ENCODE results near the gene EXOC1.
"Not testable (repeated sequence)": the region's sequence is repeated elsewhere in the genome, so short reads cannot be mapped to it uniquely, and the experiment has no call there.

The EXOC1 gene, protein sequence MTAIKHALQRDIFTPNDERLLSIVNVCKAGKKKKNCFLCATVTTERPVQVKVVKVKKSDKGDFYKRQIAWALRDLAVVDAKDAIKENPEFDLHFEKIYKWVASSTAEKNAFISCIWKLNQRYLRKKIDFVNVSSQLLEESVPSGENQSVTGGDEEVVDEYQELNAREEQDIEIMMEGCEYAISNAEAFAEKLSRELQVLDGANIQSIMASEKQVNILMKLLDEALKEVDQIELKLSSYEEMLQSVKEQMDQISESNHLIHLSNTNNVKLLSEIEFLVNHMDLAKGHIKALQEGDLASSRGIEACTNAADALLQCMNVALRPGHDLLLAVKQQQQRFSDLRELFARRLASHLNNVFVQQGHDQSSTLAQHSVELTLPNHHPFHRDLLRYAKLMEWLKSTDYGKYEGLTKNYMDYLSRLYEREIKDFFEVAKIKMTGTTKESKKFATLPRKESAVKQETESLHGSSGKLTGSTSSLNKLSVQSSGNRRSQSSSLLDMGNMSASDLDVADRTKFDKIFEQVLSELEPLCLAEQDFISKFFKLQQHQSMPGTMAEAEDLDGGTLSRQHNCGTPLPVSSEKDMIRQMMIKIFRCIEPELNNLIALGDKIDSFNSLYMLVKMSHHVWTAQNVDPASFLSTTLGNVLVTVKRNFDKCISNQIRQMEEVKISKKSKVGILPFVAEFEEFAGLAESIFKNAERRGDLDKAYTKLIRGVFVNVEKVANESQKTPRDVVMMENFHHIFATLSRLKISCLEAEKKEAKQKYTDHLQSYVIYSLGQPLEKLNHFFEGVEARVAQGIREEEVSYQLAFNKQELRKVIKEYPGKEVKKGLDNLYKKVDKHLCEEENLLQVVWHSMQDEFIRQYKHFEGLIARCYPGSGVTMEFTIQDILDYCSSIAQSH

DNA sequence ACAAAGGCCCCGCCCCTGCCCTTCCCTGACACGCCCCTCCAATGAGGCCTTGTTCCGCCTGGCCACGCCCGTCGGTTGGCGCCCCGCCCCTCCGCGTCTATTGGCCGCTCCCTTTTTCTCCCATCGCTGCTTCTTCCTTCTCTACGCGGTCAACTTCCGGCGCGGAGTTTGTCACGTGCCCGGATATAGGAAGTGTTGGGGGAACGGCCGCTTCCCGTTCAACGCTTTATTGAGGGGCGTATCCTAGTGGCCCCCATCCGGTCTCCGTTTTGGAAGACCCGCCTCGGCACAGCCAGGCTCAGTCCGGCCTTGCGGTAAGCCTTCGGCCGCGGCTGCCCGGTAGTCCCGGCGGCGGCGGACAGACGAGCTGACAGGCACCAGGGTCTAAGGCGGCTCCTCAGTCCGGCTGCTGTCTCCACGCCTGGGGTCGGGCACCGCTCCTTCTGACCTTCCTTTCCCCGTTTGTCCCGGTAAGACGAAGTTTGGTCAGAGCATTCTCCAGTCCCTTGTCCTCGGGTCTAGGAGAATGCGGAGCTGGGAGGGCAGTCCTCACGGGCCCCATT, at the start of gene EXOC1:
Gene EXOC1 (plus strand): TSS at position 165 of the 563 bp plus-strand sequence. CDS start 4,676 bp downstream, outside the sequence.
- peak; percentile 92 to 94 for DNase-seq (ENCODE audit: low read depth in 2 of 2)

DNA sequence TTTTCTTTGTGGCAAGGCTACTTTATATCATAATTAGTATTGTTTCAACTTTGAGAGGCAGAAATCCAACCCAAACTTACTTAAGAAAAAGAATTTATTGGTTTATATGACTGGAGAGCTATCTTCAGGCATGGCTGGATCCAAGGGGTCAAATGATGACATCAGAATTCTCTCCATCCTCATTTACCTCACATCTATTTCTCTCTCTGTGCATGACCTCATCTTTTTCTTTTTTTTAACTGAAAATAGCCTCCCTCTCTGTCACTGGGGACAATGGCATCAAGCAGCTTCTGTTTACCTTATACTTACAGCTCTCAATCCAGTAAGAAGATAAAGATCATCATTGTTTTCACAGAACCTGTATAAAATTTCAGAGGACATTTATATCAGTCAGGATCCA, 45.9 kb upstream of the EXOC1 start:
- DNase-seq (ENCODE audit: low read depth in 2 of 2), result no peak

DNA sequence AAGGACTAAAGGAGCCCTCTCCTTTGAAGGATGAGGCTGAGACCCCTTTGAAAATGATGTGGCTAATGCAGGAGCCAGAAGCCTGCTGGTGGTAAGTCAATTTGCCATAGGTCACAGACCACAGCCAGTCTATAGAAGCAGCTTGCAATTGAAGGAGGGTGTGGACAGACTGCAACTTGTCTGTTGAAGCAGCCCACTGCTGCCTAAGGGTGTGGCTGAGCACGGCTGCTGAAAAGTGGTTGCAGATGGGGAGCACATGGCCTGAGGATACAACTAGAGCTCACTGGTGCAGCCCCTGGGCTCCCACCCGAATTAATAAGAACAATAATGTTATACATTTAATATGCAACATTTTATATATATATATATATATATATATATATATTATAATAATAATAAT, 45.3 kb upstream of the EXOC1 start:
- DNase-seq (ENCODE audit: low read depth in 2 of 2), result no peak

DNA sequence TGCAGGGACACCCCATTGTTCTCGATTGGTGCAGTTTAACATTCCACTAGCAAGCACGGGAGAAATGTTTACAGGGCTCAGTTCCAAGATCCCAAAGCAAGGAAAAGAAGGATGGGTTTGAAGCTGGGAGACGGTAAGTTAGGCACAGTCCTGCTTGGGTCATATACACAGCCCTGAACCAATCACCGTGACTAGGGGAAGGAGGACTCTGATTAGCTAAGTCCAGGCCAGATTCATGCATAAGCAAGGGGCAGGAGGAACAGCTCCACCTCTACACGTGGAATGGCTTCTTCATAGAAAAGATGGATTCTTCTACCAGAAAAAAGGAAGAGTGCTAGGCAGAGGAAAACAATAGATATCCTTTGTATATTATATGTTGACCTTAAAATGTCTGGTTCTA, 44.8 kb upstream of the EXOC1 start:
- no peak for DNase-seq (ENCODE audit: low read depth in 2 of 2)

DNA sequence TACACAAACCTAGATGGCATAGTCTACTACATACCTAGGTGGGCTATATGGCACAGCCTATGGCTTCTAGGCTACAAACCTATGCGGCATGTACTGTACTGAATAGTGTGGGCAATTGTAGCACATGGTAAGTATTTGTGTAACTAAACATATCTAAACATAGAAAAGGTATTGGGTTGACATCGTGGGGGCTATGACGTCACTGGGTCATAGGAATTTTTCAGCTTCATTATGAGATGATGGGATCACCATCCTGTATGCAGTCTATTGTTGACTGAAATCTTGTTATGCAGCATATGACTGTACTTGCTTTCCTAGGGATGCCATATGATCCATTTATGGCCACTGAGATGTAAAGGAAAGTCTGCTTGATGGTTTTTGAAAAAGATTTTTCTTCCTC, 35.8 kb upstream of the EXOC1 start:
- no peak for DNase-seq (ENCODE audit: low read depth in 2 of 2)

DNA sequence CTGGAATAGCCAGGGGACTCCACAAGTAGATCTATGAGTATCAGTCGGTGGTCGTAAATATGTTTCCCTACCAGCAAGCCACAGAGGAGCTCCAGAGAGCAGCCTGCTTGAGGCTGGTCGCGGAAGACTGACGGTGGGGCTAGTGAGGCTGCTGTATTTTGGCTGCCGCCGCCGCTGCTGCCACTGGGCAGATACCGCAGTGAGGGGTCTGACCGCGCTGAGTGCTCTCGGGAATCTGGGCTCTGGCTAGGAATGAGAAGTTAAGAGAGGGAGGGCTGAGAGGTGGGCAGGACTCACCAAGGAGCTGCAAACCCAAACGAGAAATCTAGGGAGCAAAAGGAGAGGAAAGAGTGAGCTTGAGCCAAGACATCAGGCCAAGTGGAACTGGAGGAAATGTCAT, 33.8 kb upstream of the EXOC1 start, which contains the start of gene EXOC1L:
Gene EXOC1L (plus strand): TSS at position 157 of the 400 bp plus-strand sequence. CDS start 237 bp downstream, at position 394.
- DNase-seq (ENCODE audit: low read depth in 2 of 2), result peak in 1 of 2 experiments; percentile 1

DNA sequence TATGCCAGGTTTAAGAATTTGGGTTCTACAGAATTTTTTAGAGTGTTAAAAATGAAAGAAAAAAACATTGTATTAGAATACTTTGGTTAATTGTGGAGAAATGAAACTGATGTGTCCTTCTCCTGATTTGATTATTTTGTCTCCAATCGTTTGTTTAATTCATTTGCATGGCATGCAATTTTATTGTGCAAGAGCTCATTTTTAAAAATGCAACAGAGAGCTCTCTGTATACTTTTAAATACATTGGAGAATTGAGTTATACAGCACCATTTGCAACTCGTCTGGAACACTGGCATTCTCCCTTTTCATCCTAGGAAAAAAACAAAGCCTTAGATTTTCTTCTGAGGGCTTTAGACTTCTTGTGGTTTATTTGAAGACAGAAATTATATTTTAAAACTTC, 33.2 kb upstream of the EXOC1 start:
- no peak for DNase-seq (ENCODE audit: low read depth in 2 of 2)

DNA sequence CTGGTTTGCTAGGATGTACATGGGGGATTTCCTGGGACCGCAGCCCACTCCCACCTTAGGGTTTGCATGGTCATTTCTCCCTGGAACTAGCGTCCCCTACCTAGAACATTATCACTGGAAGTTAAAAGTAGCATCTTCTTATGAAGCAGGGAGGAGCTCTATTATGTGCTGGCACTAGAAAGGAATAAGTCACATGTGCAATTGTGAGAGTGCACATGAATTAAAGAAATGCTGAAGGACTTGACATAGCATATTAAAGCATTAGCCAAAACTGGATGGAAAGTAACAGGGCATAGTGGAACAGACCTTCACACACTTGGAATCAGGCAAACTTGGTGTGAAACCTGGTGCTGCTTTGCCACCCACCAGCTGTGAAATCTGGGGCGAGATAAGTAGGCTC, 31.1 kb upstream of the EXOC1 start:
- DNase-seq (ENCODE audit: low read depth in 2 of 2), result no peak

DNA sequence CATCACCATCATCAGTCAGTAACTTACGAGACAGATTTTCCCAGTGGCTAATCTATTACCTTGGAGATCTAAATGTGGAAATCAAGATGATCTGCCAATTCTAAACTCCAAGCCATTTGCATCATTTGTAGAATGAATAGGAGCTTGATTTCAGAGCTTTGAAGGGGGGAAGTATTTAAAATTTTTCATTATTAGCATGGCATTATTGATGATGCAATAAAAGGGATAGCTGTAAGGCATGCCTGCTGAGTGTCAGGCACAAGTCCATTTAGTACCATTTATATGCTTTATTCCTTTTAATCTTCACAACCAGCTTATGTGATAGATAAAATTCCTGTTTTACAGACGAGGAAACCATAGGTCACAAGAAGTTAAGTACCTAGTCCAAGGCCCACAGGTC, 28.6 kb upstream of the EXOC1 start:
- DNase-seq (ENCODE audit: low read depth in 2 of 2), result no peak

DNA sequence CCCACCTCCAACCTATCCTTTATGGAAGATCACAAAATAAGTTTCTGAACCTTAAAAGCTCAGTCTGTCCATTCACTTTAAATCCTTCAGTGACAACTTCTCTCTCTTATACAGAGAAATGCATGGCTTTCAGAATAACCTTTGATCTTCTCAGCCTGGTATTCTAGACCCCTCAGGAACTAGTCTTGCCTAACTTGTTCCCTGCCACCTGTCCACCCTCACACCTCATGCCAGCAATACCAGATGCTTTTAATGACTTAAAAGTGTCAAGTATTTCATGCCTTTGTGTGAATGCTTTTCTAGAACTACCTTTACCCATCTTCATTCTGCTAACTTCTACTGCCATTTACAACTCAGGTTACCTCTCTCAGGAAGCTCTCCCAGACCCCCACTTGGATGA, 26.5 kb upstream of the EXOC1 start:
- DNase-seq (ENCODE audit: low read depth in 2 of 2), result no peak

DNA sequence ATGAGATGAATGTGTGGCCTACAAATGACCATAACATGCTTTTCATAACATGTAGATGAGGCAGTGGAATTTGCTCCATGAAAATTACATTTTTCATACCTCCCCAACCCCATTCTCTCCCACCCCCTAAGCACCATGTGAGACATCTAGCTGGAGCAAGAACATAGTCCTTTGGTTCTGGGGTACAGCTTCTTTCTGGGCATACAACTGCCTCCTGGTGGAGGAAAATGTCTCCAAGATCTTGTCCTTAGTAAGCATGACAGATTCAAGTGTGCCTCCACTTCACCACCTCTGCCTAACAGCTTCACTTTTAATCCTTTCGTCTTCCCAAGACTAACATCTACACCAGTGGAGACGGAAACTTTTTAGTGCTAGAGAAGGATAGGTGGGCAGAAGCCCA, 25.9 kb upstream of the EXOC1 start:
- DNase-seq (ENCODE audit: low read depth in 2 of 2), result no peak

DNA sequence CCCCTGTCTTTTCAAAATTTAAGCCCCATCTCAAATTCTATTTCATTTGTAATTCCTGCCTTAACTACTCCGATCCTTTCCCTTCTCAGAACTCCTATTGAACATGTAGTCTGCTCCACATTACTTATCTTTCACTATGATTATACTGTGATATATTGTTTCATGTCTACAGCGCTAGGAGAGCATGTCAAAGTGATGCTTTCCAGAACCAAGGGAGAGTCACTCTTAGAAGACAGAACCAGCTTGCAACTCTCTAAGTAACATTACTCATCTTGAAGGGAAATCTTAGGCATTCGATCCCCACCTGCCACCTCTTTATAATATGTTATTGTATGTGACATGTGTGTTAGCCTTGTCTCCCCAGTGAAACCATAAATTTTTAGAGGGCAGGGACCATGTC, 23.4 kb upstream of the EXOC1 start:
- DNase-seq (ENCODE audit: low read depth in 2 of 2), result no peak

DNA sequence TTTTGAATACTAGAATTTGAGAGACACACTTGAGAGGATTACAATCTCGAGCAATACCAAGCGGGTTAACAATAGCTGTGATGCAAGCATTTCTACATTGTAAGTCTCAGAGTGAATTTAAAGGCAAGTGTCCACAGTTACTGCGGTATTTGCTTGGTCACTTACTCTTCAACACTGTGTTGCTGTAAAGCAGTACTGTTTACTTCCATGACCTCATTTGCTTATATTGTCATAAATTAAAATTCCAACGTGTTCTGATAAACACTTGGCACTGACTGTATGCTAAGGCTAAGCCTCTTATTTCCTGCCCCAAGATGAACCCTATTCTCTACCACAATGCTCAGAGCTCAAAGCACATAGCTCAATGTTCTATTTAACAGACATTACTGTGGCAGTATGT, 22.7 kb upstream of the EXOC1 start:
- no peak for DNase-seq (ENCODE audit: low read depth in 2 of 2)

DNA sequence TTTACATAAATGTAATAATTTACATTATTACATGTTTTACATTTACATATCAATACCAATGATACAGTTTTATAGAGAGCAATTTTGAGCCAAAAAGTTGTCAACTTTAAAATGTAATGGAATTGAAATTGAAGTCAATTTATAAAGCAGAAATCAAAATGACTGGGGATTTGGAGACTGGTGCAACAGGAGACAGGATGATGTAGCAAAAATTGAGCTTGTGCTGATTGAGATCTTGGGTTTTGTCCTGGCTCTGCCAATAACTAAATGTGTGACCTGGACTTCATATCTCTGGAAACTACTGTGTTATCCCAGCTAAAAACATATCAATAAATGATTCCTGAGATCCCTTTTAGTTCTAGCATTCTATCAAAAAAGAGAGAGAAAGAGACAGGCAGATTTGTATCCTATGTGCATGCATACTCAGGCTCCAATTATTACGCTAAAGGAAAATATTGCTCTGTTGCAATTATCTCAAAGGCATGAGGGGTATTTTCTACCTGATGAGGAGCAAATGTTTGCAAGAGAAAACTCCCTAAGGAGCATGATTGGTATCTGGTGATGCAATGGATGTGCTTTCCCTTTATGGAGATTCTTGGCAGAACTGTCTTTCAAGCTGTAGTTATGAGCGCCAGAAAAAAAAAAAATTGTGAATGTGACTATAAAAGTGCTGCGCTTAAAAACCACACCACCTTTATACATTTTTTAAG, 19.2 kb upstream of the EXOC1 start:
- DNase-seq (ENCODE audit: low read depth in 2 of 2), result peak in 1 of 2 experiments; percentile 3

DNA sequence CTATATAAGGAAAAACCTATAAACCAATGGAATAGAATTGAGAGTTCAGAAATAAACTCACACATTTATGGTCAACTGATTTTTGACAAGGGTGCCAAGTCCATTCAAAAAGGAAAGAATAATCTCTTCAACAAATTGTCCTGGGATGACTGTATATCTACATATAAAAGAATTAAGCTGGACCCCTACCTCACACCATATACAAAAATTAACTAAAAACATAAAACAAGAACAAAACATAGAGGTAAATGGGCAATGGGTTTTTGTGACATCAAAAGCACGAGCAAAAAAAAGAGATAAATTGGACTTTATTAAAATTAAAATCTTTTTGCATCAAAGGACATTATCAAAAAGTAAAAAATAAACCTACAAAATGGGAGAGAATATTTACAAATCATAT, 15.5 kb upstream of the EXOC1 start:
- no peak for DNase-seq (ENCODE audit: low read depth in 2 of 2)

DNA sequence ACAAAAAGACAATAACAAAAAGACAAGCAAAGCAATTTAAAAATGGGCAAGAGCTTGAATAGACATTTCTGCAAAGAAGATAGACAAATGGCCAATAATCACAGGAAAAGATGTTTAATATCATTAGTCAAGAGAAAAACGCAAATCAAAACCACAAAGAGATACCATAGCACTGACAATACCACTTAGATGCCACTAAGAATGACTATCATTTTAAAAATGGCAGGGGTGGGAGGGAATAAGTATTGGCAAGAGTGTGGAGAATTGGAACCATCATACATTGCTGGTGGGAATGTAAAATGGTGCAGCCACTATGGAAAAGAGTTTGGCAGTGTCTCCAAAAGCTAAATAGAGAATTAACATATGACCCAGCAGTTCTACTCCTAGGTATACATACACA, 15.1 kb upstream of the EXOC1 start:
- DNase-seq (ENCODE audit: low read depth in 2 of 2), result no peak

DNA sequence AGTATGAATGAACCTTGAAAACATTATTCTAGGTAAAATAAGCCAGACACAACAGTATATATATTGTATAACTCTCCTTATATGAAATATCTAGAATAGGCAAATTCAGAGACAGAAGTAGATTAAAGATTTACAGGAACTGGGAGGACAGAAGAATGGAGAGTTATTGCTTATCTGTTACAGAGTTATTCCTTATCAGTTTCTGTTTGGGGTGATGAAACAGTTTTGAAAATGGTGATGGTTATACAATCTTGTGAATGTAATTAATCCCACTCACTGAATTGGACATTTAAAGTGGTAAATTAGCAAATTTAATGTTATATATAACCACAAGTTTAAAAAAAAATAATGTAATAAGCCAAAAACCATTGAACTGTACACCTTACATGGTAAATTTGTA, 14.5 kb upstream of the EXOC1 start:
- no peak for DNase-seq (ENCODE audit: low read depth in 2 of 2)

DNA sequence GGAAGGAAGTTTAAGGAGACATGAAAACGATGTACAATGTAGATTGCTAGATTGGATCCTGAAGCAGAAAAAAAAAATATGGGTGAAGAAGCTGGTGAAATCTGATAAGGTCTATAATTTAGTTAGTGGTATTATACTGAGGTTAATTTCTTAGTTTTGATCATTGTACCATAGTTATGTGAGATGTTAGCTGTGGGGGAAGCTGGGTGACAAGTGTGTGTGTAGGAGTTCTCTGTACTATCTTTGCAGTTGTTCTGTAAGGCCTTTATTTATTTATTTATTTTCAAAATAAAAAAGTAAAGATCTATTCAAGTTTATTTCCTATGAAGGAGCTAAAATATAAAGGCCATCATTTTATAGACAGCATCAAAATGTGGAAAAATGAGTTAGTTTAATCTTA, 12.5 kb upstream of the EXOC1 start:
- DNase-seq (ENCODE audit: low read depth in 2 of 2), result no peak

DNA sequence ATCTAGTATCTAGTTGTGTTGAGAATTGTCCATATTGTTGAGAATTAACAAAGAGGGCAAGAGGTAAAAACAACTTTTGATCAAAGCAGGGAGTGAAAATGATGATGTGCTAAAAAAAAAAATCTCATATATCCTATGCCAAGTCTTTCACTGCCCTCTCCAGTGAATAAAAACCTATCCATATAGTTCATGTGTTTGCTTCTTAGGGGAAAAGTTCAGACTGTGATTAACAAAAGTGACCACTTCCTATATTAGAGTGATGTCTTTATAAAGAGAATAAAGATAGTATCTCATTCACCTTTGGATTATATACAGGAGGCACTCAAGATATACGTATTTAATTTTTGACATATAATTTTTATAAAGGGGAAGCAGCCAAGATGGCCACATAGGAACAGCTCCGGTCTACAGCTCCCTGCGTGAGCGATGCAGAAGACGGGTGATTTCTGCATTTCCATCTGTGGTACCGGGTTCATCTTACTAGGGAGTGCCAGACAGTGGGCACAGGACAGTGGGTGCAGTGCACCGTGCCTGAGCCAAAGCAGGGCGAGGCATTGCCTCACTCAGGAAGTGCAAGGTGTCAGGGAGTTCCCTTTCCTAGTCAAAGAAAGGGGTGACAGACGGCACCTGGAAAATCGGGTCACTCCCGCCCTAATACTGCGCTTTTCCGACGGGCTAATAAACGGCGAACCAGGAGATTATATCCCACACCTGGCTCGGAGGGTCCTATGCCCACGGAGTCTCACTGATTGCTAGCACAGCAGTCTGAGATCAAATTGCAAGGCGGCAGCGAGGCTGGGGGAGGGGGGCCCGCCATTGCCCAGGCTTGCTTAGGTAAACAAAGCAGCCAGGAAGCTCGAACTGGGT, 11.8 kb upstream of the EXOC1 start:
- DNase-seq (ENCODE audit: low read depth in 2 of 2), result not testable (repeated sequence)

DNA sequence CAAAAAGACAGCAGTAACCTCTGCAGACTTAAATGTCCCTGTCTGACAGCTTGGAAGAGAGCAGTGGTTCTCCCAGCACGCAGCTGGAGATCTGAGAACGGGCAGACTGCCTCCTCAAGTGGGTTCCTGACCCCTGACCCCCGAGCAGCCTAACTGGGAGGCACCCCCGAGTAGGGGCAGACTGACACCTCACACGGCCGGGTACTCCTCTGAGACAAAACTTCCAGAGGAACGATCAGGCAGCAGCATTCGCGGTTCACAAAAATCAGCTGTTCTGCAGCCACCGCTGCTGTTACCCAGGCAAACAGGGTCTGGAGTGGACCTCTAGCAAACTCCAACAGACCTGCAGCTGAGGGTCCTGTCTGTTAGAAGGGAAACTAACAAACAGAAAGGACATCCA, 11.1 kb upstream of the EXOC1 start:
- DNase-seq (ENCODE audit: low read depth in 2 of 2), result not testable (repeated sequence)

DNA sequence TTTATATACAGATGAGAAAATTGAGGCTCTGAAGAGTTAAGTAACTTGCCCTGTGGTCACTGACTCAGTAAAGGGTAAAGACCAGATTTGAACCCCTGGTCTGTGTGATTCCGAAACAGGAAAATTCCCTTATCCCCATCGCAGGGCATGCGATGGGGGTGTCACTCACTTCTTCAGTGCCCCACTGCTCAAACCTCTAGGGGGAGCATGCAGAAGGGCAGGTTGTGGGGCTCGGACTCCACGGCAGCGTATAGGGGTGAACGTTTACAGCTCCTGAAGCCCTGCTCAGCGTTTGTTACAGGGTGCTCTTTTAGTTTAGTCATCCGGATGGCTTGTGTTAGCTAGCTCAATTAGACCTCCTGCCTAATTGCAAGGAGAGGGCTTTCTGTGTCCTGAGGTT, 3.7 kb upstream of the EXOC1 start:
- DNase-seq (ENCODE audit: low read depth in 2 of 2), result no peak

All from fibroblast of skin of left quadriceps (primary cell).